Epithelial cell of prostate (primary cell): ENCODE results near the gene PRAF2.
A peak's percentile ranks its signal among the peaks of the same experiment; 100 is the strongest.

ENCODE experiments used
- DNase-seq: peaks from one replicate; pipeline ENCODE4 v3.0.0-alpha.2; 2011; ENCODE audit warnings: low read depth, low spot score
- H3K27ac ChIP-seq: fragments of 450-650 bp; 2 replicates; pipeline ENCODE4 v1.5.1; 2017; ENCODE audit warnings: mild to moderate bottlenecking

Gene PRAF2

DNA sequence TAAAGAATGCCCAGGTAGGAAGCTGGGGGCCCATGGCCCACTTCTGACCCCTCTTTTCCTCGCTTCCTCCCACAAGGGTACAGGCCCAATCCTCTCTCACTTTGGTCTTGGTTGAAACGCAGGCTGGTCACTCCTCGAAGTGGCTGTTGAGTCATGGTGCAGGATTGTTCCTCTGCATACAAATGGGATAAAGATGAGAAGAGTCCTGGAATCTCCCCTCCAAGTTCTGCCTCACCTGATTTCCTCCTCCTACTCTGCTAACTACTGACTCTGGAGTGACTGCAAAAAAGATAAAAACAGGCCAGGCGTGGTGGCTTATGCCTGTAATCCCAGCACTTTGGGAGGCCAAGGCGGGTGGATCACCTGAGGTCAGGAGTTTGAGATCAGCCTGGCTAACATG is 4.1 kb upstream of the PRAF2 start:
- peak overlapping the region; percentile 78 for H3K27ac ChIP-seq
- no peak for DNase-seq

DNA sequence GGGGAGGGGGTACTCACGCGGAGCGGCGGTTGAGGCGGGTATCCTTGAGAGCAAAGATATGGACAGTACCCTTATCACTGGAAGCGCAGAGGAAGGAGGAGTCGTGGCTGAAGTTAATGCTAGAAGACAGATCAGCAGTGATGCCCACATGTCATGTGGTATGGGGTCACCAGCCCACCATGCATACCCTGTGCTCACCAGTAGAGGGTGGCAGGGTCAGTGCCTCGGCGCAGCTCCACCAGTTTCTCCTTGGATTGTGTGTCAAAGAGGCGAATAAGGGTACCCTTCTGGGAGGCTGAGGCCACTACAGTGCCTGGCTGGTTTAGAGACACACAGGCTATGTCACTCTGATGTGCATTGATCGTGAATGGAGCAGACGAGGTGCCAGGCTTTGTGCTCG is 1.5 kb upstream of the PRAF2 start:
- no peak for DNase-seq
- no peak overlapping the region for H3K27ac ChIP-seq

DNA sequence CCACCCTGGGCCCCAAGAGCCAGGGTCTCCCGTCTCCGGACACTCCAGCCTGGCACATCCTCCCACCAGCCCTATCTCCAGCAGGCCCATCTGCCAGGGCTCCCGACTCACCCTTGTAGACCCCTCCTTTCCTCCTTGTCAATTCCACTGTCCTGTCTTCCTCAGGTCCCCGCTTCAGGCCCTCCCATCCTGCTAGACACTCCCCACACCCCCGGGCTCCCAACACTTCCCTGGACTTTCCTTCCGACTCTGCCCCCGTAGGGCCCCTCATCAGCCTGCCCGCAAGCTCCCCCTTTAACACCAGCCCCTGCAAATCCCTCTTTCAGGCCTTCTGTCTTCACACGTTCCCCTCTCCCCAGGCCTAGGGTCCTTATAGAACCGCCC is 1.1 kb downstream of the PRAF2 start:
- no peak for DNase-seq
- no peak overlapping the region for H3K27ac ChIP-seq

DNA sequence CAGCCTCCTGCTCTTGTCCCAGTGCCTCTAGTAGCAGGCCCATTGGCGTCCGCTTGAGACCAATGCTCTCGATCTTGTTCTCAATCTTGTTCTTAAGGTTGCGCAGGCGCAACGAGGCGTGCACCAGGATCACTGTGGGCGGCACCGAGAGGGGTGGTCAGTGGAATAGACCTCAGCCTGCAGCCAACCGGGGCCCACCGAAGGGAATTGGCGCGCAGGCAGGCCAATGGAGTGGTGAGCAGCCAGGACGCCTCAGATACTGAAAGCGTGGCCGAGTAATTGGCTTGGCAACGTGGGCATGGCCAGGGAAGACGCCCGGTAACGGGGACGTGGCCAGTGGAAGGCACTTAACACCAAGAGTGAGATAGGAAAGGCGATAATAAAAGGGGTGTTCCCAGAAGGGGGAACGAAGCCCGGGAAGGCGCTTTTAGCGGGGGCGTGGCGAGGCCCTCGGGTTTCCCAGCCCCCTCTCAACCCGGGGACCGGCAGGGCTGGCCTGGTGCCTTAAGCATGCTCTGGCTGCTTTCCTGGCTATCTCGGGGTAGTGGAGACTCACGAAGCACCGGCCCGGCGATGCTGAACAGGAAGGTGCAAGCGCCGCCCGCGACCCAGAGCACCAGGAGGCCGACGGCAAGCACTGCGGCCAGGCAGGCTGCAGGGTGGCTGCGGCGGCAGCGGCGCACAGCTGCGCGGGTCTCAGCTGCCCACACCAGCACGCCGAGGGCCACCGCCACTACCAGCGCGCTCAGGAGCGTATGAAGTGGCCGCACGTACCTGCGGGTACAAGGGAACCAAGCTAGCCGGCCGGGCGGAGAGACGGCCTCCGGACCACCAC is 1.7 kb downstream of the PRAF2 start:
- no peak for DNase-seq
- H3K27ac ChIP-seq: no peak overlapping the region

DNA sequence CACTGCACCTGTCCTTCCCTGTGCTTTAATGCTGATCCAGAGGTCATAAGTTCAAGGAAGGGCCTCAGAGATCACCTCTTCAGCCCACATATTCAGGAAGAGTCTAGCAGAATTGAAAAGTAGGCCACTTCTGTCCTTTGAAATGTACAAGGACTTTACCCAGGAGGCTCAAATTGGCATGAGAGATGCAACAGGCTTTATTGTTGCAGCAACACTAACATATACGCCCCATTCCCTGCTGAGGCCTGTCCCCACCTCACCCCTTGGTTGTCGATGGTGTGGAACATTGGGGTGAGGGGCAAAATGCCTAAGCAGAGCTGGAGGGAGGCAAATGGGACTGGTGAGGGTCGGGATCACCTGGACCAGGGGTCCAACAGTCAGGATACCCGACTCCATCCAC is 2.8 kb downstream of the PRAF2 start:
- no peak overlapping the region for H3K27ac ChIP-seq
- DNase-seq: no peak

DNA sequence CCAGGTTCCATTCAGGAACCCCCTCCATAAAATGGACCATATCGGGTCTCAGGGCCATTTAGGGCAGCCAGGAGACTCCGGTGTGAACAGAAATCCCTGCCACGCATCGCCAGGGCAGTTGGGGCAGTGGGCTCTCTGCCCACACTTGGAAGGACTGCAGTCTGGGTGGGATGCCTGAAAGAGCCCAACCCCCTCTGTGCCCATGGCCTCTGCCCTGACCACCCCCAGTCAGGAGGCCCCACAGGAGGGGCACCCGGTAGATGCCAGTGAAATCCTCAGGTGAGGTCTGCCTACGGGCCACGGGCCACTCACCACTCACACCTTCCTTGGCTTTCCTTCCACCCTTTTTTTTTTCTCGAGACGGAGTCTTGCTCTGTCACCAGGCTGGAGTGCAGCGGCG is 4.8 kb downstream of the PRAF2 start:
- H3K27ac ChIP-seq: no peak overlapping the region
- DNase-seq: no peak

DNA sequence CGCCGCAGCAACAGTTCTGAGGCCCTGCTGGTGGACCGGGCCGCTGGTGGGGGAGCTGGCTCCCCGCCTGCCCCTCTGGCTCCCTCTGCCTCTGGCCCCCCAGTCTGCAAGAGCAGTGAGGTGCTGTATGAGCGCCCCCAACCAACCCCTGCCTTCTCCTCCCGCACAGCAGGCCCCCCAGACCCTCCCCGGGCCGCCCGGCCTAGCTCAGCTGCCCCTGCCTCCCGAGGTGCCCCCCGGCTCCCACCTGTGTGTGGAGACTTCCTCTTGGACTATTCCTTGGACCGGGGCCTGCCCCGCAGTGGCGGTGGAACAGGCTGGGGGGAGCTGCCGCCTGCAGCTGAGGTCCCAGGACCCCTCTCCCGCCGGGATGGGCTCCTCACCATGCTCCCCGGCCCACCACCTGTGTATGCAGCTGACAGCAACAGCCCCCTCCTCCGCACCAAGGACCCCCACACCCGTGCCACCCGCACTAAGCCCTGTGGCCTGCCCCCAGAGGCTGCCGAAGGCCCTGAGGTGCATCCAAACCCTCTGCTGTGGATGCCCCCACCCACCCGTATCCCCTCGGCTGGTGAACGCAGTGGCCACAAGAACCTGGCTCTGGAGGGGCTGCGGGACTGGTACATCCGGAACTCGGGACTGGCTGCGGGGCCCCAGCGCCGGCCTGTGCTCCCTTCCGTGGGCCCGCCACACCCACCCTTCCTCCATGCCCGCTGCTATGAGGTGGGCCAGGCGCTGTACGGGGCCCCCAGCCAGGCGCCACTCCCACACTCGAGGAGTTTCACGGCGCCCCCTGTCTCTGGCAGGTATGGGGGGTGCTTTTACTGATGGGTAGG is 6.3 kb downstream of the PRAF2 start:
- no peak overlapping the region for H3K27ac ChIP-seq
- no peak for DNase-seq

DNA sequence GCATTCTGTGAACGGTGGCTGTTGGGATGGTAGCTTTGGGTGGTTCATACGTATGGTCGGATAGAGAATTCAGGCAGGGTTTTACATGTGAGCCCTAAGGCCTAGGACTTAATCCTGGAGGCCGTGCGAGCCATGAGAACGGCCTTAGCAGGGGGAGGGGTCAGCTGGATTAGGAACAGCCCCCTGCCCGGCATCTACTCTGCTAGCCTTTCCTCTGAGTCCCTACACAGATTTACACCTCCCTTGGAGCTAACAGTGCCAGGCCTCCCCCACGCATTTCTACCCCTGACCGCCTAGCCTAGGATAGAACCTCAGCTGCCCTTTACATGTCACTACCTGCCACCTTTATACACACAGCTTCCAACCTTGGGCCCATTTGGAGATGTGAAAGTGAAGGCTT is 7.1 kb downstream of the PRAF2 start:
- no peak for DNase-seq
- H3K27ac ChIP-seq: no peak overlapping the region

DNA sequence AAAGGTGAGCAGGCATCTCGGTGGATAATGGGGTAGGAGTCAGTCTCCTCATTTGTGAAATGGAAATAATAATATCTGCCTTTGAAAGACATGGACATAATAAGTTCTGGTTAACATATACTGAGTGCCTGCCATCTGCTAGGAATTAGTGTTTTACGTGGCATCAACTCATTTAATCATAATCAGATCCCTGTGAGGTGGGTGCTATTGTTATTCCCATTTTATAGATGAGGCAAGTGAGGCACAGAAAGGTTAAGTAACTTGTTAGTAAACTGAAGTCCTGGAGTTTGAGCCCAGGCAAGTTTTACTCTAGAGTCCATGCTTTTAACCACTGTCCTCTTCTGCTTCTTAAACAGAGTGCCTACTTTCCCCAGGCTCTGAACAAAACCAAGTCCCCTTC is 7.5 kb downstream of the PRAF2 start:
- DNase-seq: no peak
- H3K27ac ChIP-seq: no peak overlapping the region

DNA sequence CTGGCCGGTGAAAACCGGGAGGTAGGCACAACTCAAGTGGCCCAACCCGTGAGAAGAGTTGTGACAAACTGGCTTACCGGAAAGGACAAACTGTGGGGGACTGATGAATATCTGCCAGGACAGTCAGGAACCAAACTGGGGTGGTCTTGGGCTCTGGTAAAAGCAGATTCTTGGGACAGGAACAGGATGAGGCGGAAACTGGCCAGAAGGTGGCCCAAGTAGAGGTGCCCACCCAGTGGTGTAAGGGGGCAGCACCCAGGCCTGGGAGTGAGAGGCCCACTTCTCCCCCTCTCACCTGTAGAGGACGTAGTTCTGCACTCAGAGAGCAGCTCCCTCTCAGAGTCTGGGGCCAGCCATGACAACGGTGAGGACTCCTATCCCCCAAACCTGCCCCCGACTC is 9.1 kb downstream of the PRAF2 start:
- no peak for DNase-seq
- no peak overlapping the region for H3K27ac ChIP-seq

DNA sequence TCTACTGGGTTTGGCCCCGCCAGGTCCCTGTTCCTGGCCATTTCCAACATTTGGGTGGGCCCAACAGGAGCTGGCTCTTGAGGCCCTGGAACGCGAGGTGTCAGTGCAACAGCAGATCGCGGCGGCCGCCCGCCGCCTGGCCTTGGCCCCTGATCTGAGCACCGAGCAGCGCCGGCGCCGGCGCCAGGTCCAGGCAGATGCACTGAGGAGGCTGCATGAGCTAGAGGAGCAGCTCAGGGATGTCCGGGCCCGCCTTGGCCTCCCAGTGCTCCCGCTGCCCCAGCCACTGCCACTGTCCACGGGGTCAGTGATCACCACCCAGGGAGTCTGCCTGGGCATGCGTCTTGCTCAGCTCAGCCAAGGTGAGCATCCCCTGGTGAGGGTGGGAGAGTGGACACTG is 9.5 kb downstream of the PRAF2 start:
- no peak for DNase-seq
- H3K27ac ChIP-seq: no peak overlapping the region

DNA sequence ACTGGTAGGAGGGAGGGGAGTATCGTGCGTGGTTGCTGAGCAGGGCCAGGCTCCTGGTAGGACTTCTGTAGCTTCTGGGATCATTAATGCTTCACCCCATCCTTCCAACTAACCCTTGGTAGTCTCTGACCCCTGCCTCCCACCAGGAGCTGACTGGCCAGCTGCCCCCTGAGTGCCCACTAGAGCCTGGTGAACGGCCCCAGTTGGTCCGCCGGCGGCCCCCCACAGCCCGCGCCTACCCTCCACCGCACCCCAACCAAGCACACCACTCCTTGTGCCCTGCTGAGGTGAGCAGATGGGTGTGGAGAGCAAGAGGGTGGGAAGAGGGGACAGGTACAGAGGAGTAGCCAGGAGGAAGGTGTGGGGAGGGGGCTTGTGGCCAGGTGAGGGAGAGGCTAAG is 10.1 kb downstream of the PRAF2 start:
- DNase-seq: no peak

DNA sequence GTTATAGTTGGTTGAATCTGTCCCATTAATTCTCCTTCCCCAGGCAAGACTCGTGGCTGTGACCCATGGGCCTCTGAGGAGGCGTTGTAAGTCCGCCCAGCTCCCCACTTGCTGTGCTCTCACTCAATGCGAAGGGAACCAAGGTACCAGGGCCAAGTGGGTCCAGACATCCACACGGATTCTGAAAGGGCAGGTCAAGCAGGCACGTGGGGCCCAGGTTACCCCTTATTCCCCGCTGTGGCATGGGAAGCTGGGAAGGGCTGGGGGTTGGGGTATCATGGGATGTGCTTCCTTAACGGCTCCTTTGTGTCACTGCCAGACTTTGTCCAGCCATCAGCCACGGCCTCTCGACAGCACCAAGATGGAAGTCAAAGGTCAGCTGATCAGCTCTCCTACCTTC is 11.9 kb downstream of the PRAF2 start:
- no peak overlapping the region for H3K27ac ChIP-seq
- no peak for DNase-seq

More for the DNA sequence above, 10.1 kb downstream of the PRAF2 start:
- H3K27ac ChIP-seq: no peak overlapping the region

DNA sequence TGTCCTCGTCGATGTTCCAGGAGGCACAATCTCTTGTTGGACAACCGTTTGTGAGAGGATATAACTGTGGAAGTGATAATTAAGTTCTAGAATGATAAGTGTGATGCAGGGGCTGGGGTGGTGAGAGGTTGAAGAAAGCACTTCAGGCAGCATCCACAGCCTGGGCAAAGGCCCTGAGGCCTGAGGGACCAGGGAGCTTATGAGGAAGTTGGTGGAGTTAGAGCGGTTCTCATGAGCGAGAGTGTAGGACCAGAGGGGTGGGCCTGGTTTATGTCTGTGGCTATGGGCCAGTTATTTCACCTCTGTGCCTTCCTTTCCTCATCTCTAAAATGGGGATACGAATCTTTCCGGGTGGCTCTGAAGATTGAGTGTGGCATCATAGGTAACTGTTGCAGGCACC is 12.3 kb downstream of the PRAF2 start:
- no peak for DNase-seq

DNA sequence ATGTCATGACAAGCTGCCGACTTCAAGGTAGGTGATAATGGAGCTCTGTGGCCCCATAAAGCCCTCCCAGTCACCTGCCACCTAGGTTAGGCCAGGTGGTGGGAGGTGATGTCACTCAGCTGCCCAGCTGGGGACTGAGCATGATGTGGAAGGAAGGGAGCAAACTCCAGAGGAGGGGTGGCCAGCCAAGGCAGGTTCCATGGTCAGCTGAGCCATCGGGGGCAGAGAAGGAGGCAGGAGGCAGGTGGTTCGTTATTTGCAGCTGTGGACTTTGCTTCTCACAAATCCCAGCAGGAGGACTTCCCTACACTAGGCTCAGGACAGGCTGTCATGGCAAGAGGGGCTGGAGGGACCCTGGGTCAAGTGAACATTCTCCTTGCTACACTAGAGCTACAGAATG is 12.9 kb downstream of the PRAF2 start:
- DNase-seq: no peak
- no peak overlapping the region for H3K27ac ChIP-seq

More for the DNA sequence above, 12.3 kb downstream of the PRAF2 start:
- H3K27ac ChIP-seq: no peak overlapping the region

DNA sequence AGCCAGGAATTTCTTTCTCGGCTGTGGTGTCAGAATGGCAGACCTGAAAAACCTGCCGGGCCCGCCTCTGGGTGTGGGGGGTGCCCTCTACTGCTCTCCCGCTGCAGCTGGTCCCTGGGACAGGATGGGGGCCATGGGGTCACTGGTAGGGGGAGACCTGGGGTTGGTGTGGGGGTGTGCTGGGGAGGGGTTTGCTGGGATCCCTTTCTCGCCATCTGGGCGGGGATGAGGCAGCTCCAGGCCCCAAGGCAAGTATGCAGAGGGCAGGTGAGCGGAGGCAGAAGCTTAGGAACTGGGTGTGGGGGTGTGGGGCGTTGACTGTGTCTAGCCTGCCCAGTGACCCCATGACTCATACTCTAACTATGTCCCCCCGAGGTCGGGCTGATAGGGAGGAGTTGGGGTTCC is 14.1 kb downstream of the PRAF2 start:
- no peak for DNase-seq
- peak overlapping the region; percentile 86 for H3K27ac ChIP-seq

DNA sequence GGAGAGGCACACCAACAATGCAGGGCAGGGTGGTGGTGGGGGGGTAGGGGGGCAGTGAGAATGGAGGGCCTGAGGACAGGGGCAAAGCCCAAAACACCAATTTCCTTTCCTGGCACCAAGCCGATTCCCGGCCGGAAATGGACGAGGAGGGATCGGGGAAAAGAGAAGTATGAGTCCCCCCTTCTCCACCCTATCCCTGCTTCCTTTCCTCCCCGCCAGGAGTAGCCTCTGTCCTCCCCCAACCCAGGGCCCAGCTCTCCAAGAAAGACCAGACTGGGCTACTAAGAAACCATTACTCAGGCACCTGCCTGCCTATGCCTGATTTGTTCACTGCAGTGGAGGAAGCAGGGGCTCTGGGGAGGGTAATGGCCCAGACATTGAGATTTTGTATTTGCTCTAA is 14.6 kb downstream of the PRAF2 start:
- no peak for DNase-seq
- H3K27ac ChIP-seq: peak overlapping the region; percentile 86

DNA sequence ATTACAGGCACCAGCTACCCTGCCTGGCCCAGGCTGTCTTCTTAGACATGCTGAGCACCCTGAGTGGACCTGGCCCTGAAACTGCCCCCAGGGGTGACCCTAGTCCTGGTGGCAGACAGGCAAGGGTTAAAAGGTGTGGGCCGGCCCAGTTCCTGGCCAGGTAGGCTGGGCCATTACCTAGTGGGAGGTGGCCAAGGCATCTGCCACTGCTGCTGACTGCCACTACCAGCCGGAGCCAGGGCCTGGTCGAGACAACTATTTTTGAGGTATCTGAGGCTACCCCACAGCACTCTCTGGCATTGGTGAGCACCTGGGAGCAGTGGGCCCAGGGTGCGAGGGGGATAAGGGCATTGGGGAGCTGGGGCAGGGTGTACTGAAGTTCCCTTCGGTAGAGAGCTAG is 15.0 kb downstream of the PRAF2 start, which contains the start of gene CCDC120:
CCDC120 (plus strand) TSS at position 206 of the 400 bp plus-strand sequence. CDS start 3,043 bp downstream, outside the sequence.
- peak within 1 kb of the TSS; percentile 86 for H3K27ac ChIP-seq
- DNase-seq: no peak

DNA sequence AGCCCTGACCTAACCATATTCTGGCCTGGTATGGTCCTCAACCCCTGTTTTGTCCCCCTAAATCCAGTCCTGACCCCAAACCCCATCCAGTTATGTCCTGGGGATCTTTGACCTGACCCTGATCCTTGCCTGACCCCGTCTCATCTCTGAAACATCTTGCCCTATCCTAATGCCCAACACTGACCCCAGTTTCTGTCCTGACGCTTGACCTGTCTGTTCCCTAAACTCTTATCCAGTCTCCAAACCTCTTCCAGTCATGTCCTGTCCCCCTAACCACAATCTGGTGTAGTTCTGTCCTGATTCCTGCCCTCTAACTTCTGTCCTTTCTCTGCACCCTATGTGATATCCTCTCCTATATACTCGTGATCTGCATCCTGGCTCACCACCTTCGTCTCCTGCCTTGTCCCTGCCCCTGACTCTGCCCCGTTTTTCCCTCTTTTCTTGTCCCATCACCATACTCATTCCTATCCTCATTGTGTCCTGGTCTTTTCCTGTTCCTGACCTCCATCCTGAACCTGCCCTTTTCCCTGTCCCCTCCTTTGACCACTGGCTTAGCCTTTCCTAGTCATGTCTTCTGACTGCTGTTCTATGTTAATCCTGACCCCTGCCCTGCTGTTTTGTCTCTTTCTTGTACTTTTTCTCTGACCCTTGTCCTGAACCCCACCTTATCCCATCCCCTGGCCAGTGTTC is 19.6 kb downstream of the PRAF2 start:
- no peak for DNase-seq
- peak overlapping the region; percentile 50 for H3K27ac ChIP-seq

DNA sequence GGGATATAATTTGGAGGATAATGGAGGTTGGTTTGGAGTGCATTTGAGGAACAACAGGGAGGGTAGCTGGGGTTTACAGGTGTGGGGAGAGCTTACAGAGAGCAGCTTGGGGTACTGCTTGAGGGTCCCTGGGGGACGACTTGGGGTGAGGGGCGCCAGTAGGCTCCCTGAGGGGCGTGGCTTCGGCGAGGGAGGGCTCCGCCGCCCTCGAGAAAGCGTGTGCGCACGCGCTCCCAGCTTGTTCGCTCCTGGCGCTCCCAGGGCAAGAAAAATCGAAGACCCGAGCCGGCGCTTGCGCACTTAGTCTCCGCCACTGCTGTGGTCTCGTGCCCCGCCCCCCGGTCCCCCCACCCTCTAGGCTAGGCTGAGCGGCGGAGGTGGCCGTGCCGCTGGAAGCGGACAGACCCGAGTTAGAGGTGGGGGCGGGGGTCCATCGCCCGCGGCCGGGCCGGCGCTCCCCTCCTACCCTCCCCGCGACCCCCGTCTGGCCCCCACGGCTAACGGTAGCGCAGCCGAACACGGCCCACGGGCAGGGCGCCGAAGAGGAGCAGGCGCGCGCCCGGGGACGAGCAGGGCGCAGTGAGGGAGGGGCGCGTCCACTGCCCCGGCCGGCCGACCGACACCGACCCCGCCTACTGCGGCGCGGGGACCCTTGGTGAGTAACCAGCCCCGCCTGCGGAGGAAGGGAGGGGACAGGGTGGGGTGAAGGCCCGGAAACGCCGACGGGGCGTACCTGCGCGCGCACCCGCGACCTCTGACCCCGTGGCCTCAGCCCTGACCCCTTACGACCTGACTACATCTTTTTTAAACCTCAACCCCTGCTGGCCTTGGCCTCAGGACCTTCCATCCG is 20.4 kb downstream of the PRAF2 start:
- peak overlapping the region; percentile 50 for H3K27ac ChIP-seq
- DNase-seq: no peak
